Measurements from ENCODE around the gene PLCH2.
"Not testable (repeated sequence)": the region's sequence is repeated elsewhere in the genome, so short reads cannot be mapped to it uniquely, and the experiment has no call there.

PLCH2 gene

DNA sequence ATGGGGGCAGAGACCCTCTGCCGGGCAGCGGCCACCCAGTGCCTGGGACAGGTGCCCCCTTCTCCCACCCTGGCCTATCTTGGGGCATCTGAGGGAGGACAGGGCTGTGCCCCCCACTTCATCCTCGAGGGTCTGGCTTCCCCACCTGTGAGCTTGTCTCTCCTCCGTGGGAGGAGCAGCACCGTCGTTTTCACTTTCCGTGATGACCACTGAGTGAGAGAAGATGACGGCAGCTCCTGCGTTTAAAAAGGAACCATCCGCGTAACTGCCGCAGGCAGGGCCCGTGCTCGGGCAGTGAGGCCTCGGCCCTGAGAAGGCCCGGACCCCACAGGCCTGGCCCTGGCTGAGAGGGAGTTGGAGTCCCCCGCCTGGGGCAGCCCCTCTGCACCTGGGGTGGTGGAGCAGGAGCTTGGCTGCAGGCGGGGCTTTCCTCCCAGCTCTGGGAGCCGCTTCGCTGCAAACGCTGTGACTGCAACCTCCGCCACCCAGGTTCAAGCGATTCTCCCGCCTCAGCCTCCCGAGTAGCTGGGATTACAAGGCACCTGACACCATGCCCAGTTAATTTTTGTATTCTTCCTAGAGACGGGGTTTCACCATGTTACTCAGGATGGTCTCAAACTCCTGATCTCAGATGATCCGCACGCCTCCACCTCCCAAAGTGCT lies 73.4 kb downstream of the PLCH2 start:
- peaks cover 26% of the 10 kb centered on the region for H3K36me3 Mint-ChIP-seq (ENCODE audit: insufficient read depth)
- peak overlapping the region; percentile 94 for H3K27ac Mint-ChIP-seq (ENCODE audit: low read depth)
- H3K9me3 Mint-ChIP-seq; DNase-seq (ENCODE audit: low spot score in 2 of 2); ATAC-seq (replicated peaks; ENCODE audit: extremely low read depth, poor library complexity, severe bottlenecking); H3K27me3 Mint-ChIP-seq: not testable (repeated sequence)
- peaks cover 13% of the 10 kb centered on the region for H3K4me1 Mint-ChIP-seq
- peak overlapping the region; percentile 90 for H3K4me3 Mint-ChIP-seq

DNA sequence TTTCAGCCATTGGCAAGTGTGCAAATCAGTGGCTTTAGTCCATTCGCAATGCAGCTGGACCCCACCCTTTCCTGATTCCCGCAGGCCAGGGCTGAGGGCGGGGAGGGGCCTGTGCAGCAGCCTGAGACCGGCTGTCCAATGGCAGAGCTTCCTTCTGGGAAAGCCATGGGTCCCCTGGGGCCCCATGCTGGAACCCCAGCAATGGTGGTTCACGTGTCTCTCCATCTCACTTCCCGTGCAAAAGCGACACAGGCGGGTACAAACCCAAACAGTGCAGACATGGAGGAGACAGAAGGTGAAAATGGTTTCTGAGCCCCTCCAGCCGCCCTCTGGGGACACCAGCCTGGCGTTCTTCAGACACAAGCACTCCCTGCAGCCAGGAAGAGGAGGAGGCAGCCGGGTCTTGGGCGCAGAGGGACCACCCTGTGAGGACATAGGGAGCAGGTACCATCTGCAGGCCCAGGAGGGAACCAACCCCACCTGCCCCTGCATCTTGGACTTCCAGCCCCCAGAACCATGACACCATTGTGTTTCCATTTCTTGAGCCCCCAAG lies 74.3 kb downstream of the PLCH2 start:
- ATAC-seq (replicated peaks; ENCODE audit: extremely low read depth, poor library complexity, severe bottlenecking); DNase-seq (ENCODE audit: low spot score in 2 of 2); H3K4me3 Mint-ChIP-seq; H3K27me3 Mint-ChIP-seq; H3K9me3 Mint-ChIP-seq: not testable (repeated sequence)
- H3K27ac Mint-ChIP-seq (ENCODE audit: low read depth) = peak overlapping the region; percentile 94
- H3K36me3 Mint-ChIP-seq (ENCODE audit: insufficient read depth) = peaks cover 26% of the 10 kb centered on the region
- peaks cover 21% of the 10 kb centered on the region for H3K4me1 Mint-ChIP-seq

DNA sequence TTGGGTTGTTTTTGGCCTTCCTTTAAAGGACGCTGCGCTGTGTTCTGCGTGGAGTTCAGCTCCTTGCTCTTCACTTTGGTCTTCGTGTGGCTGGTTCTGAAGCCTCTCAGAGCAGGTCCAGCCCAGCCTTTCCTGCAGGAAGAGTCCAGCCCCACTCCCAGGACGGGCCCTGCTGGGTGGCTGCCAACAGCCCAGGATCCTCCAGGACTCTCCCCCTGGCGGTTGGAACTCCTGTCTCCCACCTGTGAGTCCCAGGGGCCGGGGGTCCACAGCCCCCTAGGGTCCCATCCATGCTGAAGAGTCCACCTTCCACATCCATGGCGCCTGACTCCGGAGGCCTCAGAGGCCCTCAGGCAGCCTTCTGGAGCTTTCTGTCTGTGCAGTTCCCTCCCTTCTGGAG lies 75.5 kb downstream of the PLCH2 start:
- not testable (repeated sequence) for ATAC-seq (replicated peaks; ENCODE audit: extremely low read depth, poor library complexity, severe bottlenecking); H3K9me3 Mint-ChIP-seq; H3K4me3 Mint-ChIP-seq; H3K27ac Mint-ChIP-seq (ENCODE audit: low read depth); DNase-seq (ENCODE audit: low spot score in 2 of 2); H3K27me3 Mint-ChIP-seq
- peaks cover 33% of the 10 kb centered on the region for H3K4me1 Mint-ChIP-seq
- H3K36me3 Mint-ChIP-seq (ENCODE audit: insufficient read depth) = peaks cover 30% of the 10 kb centered on the region

DNA sequence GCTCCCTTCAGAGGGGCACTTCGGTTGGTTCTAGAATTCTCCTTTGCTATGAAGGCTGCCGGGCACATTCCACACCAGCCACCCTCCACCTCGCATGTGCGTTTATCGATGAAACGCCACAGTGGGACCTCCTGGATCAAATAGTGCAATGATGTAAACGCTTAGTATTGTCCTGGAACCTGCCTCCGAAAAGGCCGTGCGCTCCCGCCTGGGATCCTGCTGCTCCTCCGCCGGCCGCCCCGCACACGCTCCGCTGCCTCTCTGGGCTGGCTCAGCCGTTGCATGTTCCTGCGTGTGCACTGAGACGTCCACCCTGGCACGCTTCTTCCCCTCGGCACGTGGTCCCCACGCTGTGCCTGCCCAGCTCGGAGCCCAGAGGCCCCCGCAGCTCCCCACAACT lies 76.1 kb downstream of the PLCH2 start:
- Mint-ChIP-seq H3K4me3 (no peak overlapping the region), H3K4me1 (peaks cover 33% of the 10 kb centered on the region), H3K27me3 (no peaks in the 10 kb centered on the region), H3K27ac (ENCODE audit: low read depth) (no peak overlapping the region), H3K9me3 (no peaks in the 10 kb centered on the region), H3K36me3 (ENCODE audit: insufficient read depth) (peaks cover 26% of the 10 kb centered on the region)
- DNase-seq (ENCODE audit: low spot score in 2 of 2) (no peak), ATAC-seq (replicated peaks; ENCODE audit: extremely low read depth, poor library complexity, severe bottlenecking) (no peak)

DNA sequence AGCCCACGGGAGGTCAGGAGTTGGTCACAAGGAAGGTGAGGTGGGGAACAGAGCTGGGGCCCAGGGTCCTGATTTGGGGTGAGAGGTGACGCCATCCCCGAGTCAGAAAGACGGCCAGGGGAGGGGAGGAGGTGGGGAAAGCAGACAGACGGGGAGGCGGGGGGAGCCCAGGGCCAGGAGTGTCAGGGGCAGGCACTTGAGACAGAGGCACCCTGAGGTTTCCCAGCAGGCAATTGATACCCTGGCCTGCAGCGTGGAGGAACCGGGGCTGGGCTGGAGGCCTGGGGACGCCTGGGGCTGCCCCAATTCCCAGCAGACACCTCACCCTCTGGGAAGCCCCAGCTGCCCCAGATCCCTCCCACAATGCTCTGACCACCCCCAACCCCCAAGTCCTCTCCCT lies 77.0 kb downstream of the PLCH2 start:
- not testable (repeated sequence) for DNase-seq (ENCODE audit: low spot score in 2 of 2); ATAC-seq (replicated peaks; ENCODE audit: extremely low read depth, poor library complexity, severe bottlenecking); H3K9me3 Mint-ChIP-seq; H3K4me3 Mint-ChIP-seq; H3K27ac Mint-ChIP-seq (ENCODE audit: low read depth); H3K27me3 Mint-ChIP-seq
- H3K4me1 Mint-ChIP-seq = peaks cover 42% of the 10 kb centered on the region
- peaks cover 19% of the 10 kb centered on the region for H3K36me3 Mint-ChIP-seq (ENCODE audit: insufficient read depth)

DNA sequence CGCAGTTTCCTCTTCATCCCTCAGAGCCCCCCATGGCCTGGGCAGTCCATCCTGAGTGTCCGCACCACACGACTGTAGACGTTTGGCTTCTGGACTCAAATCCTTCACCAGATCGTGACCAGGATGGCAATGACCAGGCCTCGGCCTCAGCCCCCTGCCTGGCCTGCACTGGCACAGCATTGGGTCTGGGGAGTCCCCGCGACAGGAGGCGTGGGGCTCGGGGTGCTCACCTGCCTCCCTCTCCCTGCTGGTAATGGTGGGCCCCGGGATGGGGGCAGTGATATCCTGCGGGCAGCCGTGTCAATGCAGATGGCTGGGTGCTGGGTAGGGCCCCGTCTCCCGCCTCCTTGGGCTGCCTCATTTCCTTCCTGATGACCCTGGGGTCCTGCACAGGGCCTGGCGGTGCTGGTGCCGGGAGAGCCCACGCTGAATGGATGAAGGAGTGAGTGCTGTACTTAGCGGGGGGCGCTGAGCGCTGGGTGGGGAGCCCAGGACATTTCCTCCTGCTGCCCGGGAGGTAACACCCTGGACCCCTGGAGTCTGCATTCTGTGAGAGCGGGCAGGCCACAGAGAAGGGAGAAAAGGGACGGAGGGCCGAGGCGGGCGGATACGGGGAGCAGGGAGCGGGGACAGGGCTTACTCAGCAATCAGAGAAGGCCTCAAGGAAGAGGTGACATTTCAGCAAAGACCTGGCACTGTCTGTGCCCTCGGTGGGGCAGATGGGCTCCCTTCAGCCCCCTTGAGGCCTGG lies 78.0 kb downstream of the PLCH2 start:
- Mint-ChIP-seq H3K36me3 (ENCODE audit: insufficient read depth) (peaks cover 17% of the 10 kb centered on the region), H3K27me3 (no peaks in the 10 kb centered on the region), H3K9me3 (no peaks in the 10 kb centered on the region), H3K4me1 (peaks cover 50% of the 10 kb centered on the region), H3K27ac (ENCODE audit: low read depth) (peak overlapping the region; percentile 95), H3K4me3 (peak overlapping the region; percentile 93)
- no peak for DNase-seq (ENCODE audit: low spot score in 2 of 2)
- no peak for ATAC-seq (replicated peaks; ENCODE audit: extremely low read depth, poor library complexity, severe bottlenecking)

DNA sequence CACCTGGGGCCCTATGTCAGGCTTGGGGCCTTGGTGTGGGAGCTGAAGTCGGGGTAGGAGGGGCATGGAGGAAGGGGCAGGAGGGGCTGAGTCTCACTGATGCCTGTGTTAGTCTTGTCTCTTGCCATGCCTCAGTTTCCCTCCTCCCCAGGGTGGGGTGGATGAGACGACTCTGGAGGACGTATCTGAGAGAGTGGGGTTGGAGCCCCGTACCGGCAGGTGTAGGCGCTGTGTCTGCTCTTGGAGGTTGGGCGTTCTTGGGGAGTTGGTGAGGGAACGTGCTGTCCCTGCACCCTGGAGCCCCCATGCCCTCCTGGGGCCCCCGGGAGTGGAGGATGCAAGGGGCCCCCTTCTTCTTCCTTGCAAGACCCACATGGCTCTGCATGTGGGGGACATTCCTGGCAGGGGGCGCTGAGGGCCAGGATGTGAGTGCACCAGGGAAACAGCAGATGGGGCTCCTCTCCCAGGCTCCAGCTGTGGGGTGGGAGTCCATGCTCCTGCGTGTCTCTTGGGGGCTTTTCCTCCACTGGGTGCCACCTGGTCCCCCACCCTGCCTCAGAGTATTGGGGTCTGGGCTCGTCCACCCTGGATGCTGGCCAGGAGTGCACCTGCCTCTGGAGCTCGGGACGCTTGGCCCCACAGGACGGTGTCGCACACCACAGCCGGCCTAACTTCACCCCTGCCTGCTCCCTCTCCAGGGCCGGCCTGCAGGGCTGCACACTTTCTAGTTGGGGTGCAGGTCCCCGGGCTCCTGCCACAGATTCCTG lies 78.7 kb downstream of the PLCH2 start:
- Mint-ChIP-seq H3K36me3 (ENCODE audit: insufficient read depth) (peaks cover 16% of the 10 kb centered on the region), H3K9me3 (no peaks in the 10 kb centered on the region), H3K4me1 (peaks cover 50% of the 10 kb centered on the region), H3K4me3 (peak overlapping the region; percentile 93), H3K27ac (ENCODE audit: low read depth) (peak overlapping the region; percentile 95), H3K27me3 (no peaks in the 10 kb centered on the region)
- DNase-seq (ENCODE audit: low spot score in 2 of 2) = no peak
- ATAC-seq (replicated peaks; ENCODE audit: extremely low read depth, poor library complexity, severe bottlenecking) = no peak
